Heart right ventricle (tissue), 16 donors: ENCODE measurements around the gene CACNB2. TPM values are rescaled to one million over a fixed set of nuclear protein-coding genes. Genes with fewer than 3 reads are reported as not detected.
"Not testable (repeated sequence)": the region's sequence is repeated elsewhere in the genome, so short reads cannot be mapped to it uniquely, and the experiment has no call there.

ENCODE experiments used
- ATAC-seq, 8 donors: fragments of 200-7000 bp; cut with Tn5 transposase; one replicate each; pipeline ENCODE4 v1.9.1; 2020; ENCODE audit warnings: mild to moderate bottlenecking in 8 of 8, moderate library complexity in 8 of 8, moderate number of reproducible peaks in 1 of 8
- DNase-seq, 2 donors: peaks; one replicate each; pipeline ENCODE4 v3.0.0-alpha.2; 2020
- H3K27ac ChIP-seq, 10 donors: fragments of 200-600 bp; sonication (generic) in 2 of 10; one replicate each; pipeline versions ENCODE4 v1.5.0 to v1.8.0; 2020 to 2022; ENCODE audit warnings: mild to moderate bottlenecking in 3 of 10
- H3K27me3 ChIP-seq, 7 donors: fragments of 200-600 bp; one replicate each; pipeline ENCODE4 v1.8.0; 2021 to 2022; ENCODE audit warnings: mild to moderate bottlenecking in 2 of 7
- H3K36me3 ChIP-seq, 9 donors: fragments of 200-600 bp; sonication (generic) in 1 of 9; one replicate each; pipeline versions ENCODE4 v1.5.0 to v1.8.0; 2020 to 2022; ENCODE audit warnings: mild to moderate bottlenecking in 2 of 9
- H3K4me1 ChIP-seq, 9 donors: fragments of 200-600 bp; sonication (generic) in 1 of 9; one replicate each; pipeline versions ENCODE4 v1.5.0 to v1.8.0; 2020 to 2022; ENCODE audit warnings: mild to moderate bottlenecking in 4 of 9
- H3K4me3 ChIP-seq, 10 donors: fragments of 200-600 bp; sonication (generic) in 2 of 10; one replicate each; pipeline versions ENCODE4 v1.5.0 to v1.8.0; 2020 to 2022; ENCODE audit warnings: mild to moderate bottlenecking in 7 of 10, moderate library complexity in 2 of 10
- H3K9me3 ChIP-seq, 11 donors: fragments of 200-600 bp in 10 of 11; sonication (generic) in 2 of 11; one replicate each; pipeline versions ENCODE4 v1.5.0 to v1.8.0; 2013 to 2022; ENCODE audit warnings: mild to moderate bottlenecking in 2 of 11, control low read depth in 1 of 11, moderate library complexity in 1 of 11
- CTCF ChIP-seq, 9 donors: fragments of 200-600 bp; sonication (generic) in 2 of 9; IDR thresholded peaks; one replicate each; pipeline versions ENCODE4 v1.5.0 to v1.8.0; 2021 to 2022; ENCODE audit warnings: antibody characterized with exemption in 9 of 9, mild to moderate bottlenecking in 5 of 9, moderate library complexity in 1 of 9
- WGBS, 2 donors: extraction: QIAGEN DNeasy Blood & Tissue Kit; methylation state at CpG; one replicate each; pipeline ENCODE4 v1.1.7; 2013; ENCODE audit warnings: inconsistent platforms in 1 of 2; 5-methylcytosine and 5-hydroxymethylcytosine counted together
- intact Hi-C, 10 donors: fragments of 100-400 bp; cut with DNase I; formaldehyde crosslinking; loops; one replicate each; pipeline versions ENCODE4 v1.11.1 to v1.14.2; 2022
- polyA plus RNA-seq, 2 donors: library from polyadenylated mRNA; stranded (reverse); fragments of 200-250 nt; gene quantifications; one replicate each; pipeline ENCODE4 v1.2.3, GENCODE V29; 2013
- total RNA-seq, 10 donors: library from RNA; stranded (reverse); fragmentation: NEBNext Ultra II Directional in 3 of 10; extraction: Animal tissue kit (Norgen Biotek cat#: 25700) in 3 of 10; gene quantifications; one replicate each; pipeline versions ENCODE4 v1.2.1 to v1.2.4, GENCODE V29; 2021 to 2023
- donor health status: Arrhythmogenic right ventricular cardiomyopathy.
- donor health status: ischemic (EF 13 %, LVEDD 7.1; RV severe dilation, severe dysfunction).
- donor health status: healthy with polysubstance abuse.
- donor health status: DM: no; HTN: yes; CAD: no.
- donor health status: DM: no; HTN: no; CAD: no.
- donor health status: ischemic (EF 25% LVEDD 6.9; RV normal size, moderate dysfunction).
- donor health status: ischemic (EF 25% LVEDD 5.7; RV mildly dilated, moderate dysfunction).
- donor health status: healthy.
- donor health status: DM: yes; HTN: yes; CAD: no.
- donor health status: Ischemic cardiomyopathy.
- donor health status: ischemic (EF 35%, LVEDD 5.7; RV mildly dilated, moderate dysfunction).
- donor health status: nonischemic (EF 11% LVEDD 7.7; RV severe dilation, severe dysfunction).
- donor health status: DM: yes; HTN: yes; CAD: no.
- donor health status: PGD.
- donor health status: ischemic (EF 29% LVEDD 5.4; RV normal size, mild dysfunction).
- donor health status: nonischemic (EF 23%, LVEDD 6.1; RV moderate dilation, normal function).

CACNB2 gene
- total and polyA plus RNA-seq, 12 donors: 8.9 to 71.1 (median 36.7) TPM

GRCh38 chr10:18151356-18151890, 11.2 kb downstream of the CACNB2 start:
- Histone ChIP-seq H3K36me3 (peaks cover 0 to 7% (median 0%) of the 10 kb centered on the region in 9 donors), H3K4me3 (no peak overlapping the region), H3K4me1 (peaks cover 0 to 2% (median 0%) of the 10 kb centered on the region in 9 donors), H3K27ac (no peak overlapping the region), H3K9me3 (no peaks in the 10 kb centered on the region), H3K27me3 (no peaks in the 10 kb centered on the region)
- ATAC-seq: no peak
- WGBS, 2 donors: 84 to 95% methylated on average over 5 of the region's 5 CpGs
- no peak for TF ChIP-seq CTCF (IDR thresholded peaks at IDR 0.05)
- intact Hi-C loops: no loop called here
- DNase-seq: no peak

GRCh38 chr10:18153381-18153780, 13.2 kb downstream of the CACNB2 start:
- not testable (repeated sequence) for ATAC-seq

GRCh38 chr10:18155321-18155720, 15.1 kb downstream of the CACNB2 start:
- H3K27ac ChIP-seq: no peak overlapping the region

More at GRCh38 chr10:18153381-18153780, 13.2 kb downstream of the CACNB2 start:
- WGBS, 2 donors: 98 to 99% methylated on average over 4 of the region's 4 CpGs
- H3K36me3 ChIP-seq, H3K27me3 ChIP-seq, H3K4me3 ChIP-seq, intact Hi-C loops, H3K4me1 ChIP-seq, H3K9me3 ChIP-seq, DNase-seq, H3K27ac ChIP-seq: not testable (repeated sequence)

GRCh38 chr10:18156797-18157196, 16.6 kb downstream of the CACNB2 start:
- H3K9me3 ChIP-seq, H3K27ac ChIP-seq, intact Hi-C loops, H3K4me3 ChIP-seq, DNase-seq, H3K27me3 ChIP-seq, H3K36me3 ChIP-seq, ATAC-seq: not testable (repeated sequence)
- WGBS, 2 donors: 93 to 94% methylated on average over 8 of the region's 8 CpGs
- H3K4me1 ChIP-seq: peaks cover 0 to 13% (median 4%) of the 10 kb centered on the region in 9 donors

More at GRCh38 chr10:18155321-18155720, 15.1 kb downstream of the CACNB2 start:
- Histone ChIP-seq H3K4me3 (no peak overlapping the region), H3K9me3 (no peaks in the 10 kb centered on the region), H3K27me3 (no peaks in the 10 kb centered on the region), H3K36me3 (peaks cover 0 to 7% (median 0%) of the 10 kb centered on the region in 9 donors), H3K4me1 (peaks cover 0 to 13% (median 4%) of the 10 kb centered on the region in 9 donors)
- ATAC-seq (no peak), DNase-seq (no peak)
- intact Hi-C loops: no loop called here
- no peak for TF ChIP-seq CTCF (IDR thresholded peaks at IDR 0.05)

- intact Hi-C loops: no loop called here
- H3K4me1 ChIP-seq: peaks cover 0 to 13% (median 4%) of the 10 kb centered on the region in 9 donors
- H3K36me3 ChIP-seq: no peaks in the 10 kb centered on the region
- DNase-seq: no peak
- H3K27ac ChIP-seq: peak overlapping the region in 1 of 10 donors; percentile 67
- no peak for TF ChIP-seq CTCF (IDR thresholded peaks at IDR 0.05)
- H3K4me3 ChIP-seq: no peak overlapping the region
- no peak for ATAC-seq
- WGBS, 2 donors: 71 to 79% methylated on average over 3 of the region's 3 CpGs
- H3K9me3 ChIP-seq: no peaks in the 10 kb centered on the region
- no peaks in the 10 kb centered on the region for H3K27me3 ChIP-seq
Measured at GRCh38 chr10:18157881-18158280, 17.7 kb downstream of the CACNB2 start.
